ENCODE data around the gene LTB. TPM values are rescaled to one million over a fixed set of nuclear protein-coding genes. Genes with fewer than 3 reads are reported as not detected.

The LTB gene
- total RNA-seq, 1 donor from 2014 or later: not detected

- no peak for FAIRE-seq
- no peak for DNase-seq (ENCODE audit: low spot score in 2 of 2)
Observed at GRCh38 chr6:31576897-31577578, 5.2 kb downstream of the LTB start.

DNA sequence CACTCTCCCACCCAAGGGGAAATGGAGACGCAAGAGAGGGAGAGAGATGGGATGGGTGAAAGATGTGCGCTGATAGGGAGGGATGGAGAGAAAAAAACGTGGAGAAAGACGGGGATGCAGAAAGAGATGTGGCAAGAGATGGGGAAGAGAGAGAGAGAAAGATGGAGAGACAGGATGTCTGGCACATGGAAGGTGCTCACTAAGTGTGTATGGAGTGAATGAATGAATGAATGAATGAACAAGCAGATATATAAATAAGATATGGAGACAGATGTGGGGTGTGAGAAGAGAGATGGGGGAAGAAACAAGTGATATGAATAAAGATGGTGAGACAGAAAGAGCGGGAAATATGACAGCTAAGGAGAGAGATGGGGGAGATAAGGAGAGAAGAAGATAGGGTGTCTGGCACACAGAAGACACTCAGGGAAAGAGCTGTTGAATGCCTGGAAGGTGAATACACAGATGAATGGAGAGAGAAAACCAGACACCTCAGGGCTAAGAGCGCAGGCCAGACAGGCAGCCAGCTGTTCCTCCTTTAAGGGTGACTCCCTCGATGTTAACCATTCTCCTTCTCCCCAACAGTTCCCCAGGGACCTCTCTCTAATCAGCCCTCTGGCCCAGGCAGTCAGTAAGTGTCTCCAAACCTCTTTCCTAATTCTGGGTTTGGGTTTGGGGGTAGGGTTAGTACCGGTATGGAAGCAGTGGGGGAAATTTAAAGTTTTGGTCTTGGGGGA lies 6.1 kb downstream of the LTB start:
- FAIRE-seq: no peak
- DNase-seq (ENCODE audit: low spot score in 2 of 2): no peak

GRCh38 chr6:31575335-31575901 lies 6.8 kb downstream of the LTB start, which contains the start of gene TNF:
Gene TNF (plus strand): TSS chr6:31575565. CDS start chr6:31575742, 177 bp downstream.
- DNase-seq (ENCODE audit: low spot score in 2 of 2): no peak

GRCh38 chr6:31574106-31575061 lies 7.8 kb downstream of the LTB start:
- no peak for DNase-seq (ENCODE audit: low spot score in 2 of 2)
- FAIRE-seq: no peak

More at GRCh38 chr6:31575335-31575901, 6.8 kb downstream of the LTB start, which contains the start of gene TNF:
- no peak for FAIRE-seq

DNA sequence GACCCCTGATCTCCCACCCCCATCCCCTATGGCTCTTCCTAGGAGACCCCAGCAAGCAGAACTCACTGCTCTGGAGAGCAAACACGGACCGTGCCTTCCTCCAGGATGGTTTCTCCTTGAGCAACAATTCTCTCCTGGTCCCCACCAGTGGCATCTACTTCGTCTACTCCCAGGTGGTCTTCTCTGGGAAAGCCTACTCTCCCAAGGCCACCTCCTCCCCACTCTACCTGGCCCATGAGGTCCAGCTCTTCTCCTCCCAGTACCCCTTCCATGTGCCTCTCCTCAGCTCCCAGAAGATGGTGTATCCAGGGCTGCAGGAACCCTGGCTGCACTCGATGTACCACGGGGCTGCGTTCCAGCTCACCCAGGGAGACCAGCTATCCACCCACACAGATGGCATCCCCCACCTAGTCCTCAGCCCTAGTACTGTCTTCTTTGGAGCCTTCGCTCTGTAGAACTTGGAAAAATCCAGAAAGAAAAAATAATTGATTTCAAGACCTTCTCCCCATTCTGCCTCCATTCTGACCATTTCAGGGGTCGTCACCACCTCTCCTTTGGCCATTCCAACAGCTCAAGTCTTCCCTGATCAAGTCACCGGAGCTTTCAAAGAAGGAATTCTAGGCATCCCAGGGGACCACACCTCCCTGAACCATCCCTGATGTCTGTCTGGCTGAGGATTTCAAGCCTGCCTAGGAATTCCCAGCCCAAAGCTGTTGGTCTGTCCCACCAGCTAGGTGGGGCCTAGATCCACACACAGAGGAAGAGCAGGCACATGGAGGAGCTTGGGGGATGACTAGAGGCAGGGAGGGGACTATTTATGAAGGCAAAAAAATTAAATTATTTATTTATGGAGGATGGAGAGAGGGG lies 8.8 kb downstream of the LTB start:
- FAIRE-seq: no peak
- DNase-seq (ENCODE audit: low spot score in 2 of 2): no peak

GRCh38 chr6:31572041-31572911 lies 9.9 kb downstream of the LTB start, which contains the start of gene LTA:
Gene LTA (plus strand): TSS chr6:31572289. CDS start chr6:31572743, 454 bp downstream.
- no peak for FAIRE-seq
- DNase-seq (ENCODE audit: low spot score in 2 of 2): no peak

GRCh38 chr6:31569861-31570536 lies 12.2 kb downstream of the LTB start:
- FAIRE-seq: no peak

GRCh38 chr6:31568537-31568961 lies 13.7 kb downstream of the LTB start:
- FAIRE-seq: no peak
- no peak for DNase-seq (ENCODE audit: low spot score in 2 of 2)

More at GRCh38 chr6:31569861-31570536, 12.2 kb downstream of the LTB start:
- DNase-seq (ENCODE audit: low spot score in 2 of 2): no peak

DNA sequence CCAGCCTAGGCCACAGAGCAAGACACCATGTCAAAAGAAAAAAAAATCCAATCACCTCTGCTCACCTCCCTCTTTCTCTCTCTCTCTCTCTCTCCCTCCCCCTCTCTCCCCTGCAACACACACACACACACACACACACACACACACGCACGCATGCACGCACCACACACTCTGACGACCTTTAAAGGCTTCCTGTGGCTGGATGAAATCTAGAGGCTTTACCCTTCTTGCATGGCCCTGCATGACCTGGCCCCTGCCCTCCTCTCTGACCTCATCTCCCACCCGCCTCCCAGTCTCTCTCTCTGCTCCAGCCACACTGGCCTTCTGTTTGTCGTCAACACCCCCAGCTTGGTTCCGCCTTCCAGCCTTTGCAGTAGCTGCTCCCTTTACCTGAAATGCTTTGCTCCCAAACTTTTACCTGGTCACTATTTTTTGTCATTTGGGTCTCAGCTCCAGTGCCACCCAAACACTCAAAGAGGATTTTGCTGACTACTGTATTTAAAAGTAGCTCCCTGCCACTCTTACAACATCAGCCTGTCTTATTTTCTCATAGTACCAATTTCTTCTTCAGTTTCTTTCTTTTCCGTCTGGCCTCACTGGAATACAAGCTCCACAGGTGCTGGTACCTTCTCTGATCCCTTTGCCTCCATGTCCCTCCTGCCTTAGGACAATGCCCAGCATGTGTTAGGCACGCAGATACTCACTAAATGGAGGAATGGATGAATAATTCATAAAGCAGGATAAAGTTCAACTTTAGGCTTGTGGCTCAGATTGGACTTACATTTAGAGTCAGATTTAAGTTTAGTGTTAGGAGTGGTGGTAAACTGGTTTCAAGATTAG lies 14.5 kb downstream of the LTB start:
- DNase-seq (ENCODE audit: low spot score in 2 of 2) (no peak), FAIRE-seq (no peak)

GRCh38 chr6:31560697-31561058 lies 21.5 kb downstream of the LTB start:
- FAIRE-seq (no peak), DNase-seq (ENCODE audit: low spot score in 2 of 2) (no peak)

DNA sequence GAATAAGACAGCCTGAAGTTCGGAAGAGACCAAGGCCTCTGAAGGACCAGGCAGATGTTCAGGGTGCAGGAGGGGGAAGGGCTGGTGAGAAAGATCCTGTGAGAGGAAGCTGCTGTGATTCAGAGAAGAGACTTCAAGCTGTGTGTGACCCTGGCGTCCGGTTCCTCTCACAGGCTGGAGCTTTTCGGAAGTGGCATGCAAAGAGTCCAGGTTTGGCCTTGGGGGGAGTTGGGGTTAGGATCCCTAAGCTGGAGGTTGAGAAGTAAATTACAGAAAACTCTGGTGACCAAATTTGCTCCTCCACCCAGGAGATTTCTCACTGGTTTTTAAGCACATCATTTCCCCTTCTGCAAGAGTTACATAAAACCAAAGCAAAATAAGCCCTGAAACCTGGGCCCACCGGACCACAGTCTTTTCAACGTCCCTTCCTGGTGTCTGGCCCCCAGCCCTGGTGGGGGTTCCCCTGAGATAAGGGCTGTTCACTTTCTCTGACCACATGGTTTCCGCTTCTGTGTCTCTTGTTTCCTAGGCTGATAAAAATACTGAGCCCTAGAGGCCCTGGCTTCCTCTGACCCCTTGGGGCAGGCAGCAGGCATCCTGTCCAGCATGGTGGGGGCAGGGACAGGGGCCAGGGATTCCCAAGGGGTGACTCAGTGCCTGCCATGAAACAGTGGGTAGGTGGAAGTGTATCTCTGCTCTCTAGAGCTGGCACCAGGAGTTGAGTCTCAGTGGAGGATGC lies 22.1 kb downstream of the LTB start:
- FAIRE-seq: no peak
- DNase-seq (ENCODE audit: low spot score in 2 of 2): no peak

DNA sequence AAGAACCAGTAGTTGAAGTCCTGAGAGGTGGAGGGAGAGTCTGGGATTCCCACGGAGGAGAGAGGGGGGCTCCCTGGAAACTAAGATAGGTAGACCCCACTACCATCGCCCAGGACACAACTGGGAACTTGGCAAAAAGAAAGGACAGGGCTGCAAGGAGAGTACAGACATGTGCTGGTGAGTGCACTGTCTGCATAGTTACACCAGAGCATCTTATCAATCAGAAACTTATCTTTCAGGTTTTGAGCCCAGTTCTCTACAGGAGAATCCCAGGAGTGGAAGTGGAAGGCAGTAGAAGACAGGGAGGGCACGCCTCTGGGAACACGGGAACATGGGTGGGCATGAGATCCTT lies 22.6 kb downstream of the LTB start:
- no peak for FAIRE-seq
- no peak for DNase-seq (ENCODE audit: low spot score in 2 of 2)

GRCh38 chr6:31558631-31559500 lies 23.4 kb downstream of the LTB start:
- peak in 1 of 2 donors; percentile 48 for DNase-seq (ENCODE audit: low spot score in 2 of 2)
- FAIRE-seq: no peak

- FAIRE-seq (no peak), DNase-seq (ENCODE audit: low spot score in 2 of 2) (no peak)
Observed at GRCh38 chr6:31558318-31558625, 24.0 kb downstream of the LTB start.
